Fibroblast of skin of right biceps (primary cell): Measurements from ENCODE around the gene FAM161A.
"Not testable (repeated sequence)": the region's sequence is repeated elsewhere in the genome, so short reads cannot be mapped to it uniquely, and the experiment has no call there.

Source experiments
- DNase-seq: peaks from one replicate; pipeline ENCODE4 v3.0.0-alpha.2; 2013

FAM161A gene

GRCh38 chr2:61853847-61854563 lies at the start of gene FAM161A:
Gene FAM161A, minus strand, starts transcription at chr2:61854060. Its CDS starts 19 bp downstream, at chr2:61854041.
- peak; percentile 86 for DNase-seq

- DNase-seq: no peak
Observed at GRCh38 chr2:61900281-61900680, 46.4 kb upstream of the FAM161A start.

- DNase-seq: no peak
Observed at GRCh38 chr2:61898810-61899209, 45.0 kb upstream of the FAM161A start.

GRCh38 chr2:61888267-61889055 lies 34.6 kb upstream of the FAM161A start, which contains the start of gene CCT4:
Gene CCT4, minus strand, starts transcription at chr2:61888656. Its CDS starts 149 bp downstream, at chr2:61888507.
- DNase-seq: peak; percentile 86

- peak; percentile 50 for DNase-seq
Observed at GRCh38 chr2:61887717-61888266, 33.9 kb upstream of the FAM161A start.

GRCh38 chr2:61885896-61886603 lies 32.2 kb upstream of the FAM161A start:
- no peak for DNase-seq

GRCh38 chr2:61882850-61883249 lies 29.0 kb upstream of the FAM161A start:
- DNase-seq: no peak

GRCh38 chr2:61879351-61879750 lies 25.5 kb upstream of the FAM161A start:
- DNase-seq: not testable (repeated sequence)

GRCh38 chr2:61878761-61879160 lies 24.9 kb upstream of the FAM161A start:
- DNase-seq: no peak

- no peak for DNase-seq
Observed at GRCh38 chr2:61877571-61878245, 23.8 kb upstream of the FAM161A start.

- DNase-seq: no peak
Observed at GRCh38 chr2:61876400-61876799, 22.5 kb upstream of the FAM161A start.

GRCh38 chr2:61866482-61867089 lies 12.7 kb upstream of the FAM161A start:
- DNase-seq: not testable (repeated sequence)

- DNase-seq: no peak
Observed at GRCh38 chr2:61862085-61862484, 8.2 kb upstream of the FAM161A start.

GRCh38 chr2:61857224-61857623 lies 3.4 kb upstream of the FAM161A start:
- DNase-seq: no peak

- DNase-seq: no peak
Observed at GRCh38 chr2:61855318-61855613, 1.4 kb upstream of the FAM161A start.

- DNase-seq: peak; percentile 96
Observed at GRCh38 chr2:61854564-61855317, 881 bp upstream of the FAM161A start.

GRCh38 chr2:61853086-61853846 lies 594 bp downstream of the FAM161A start:
- DNase-seq: no peak

- not testable (repeated sequence) for DNase-seq
Observed at GRCh38 chr2:61851270-61851669, 2.6 kb downstream of the FAM161A start.

GRCh38 chr2:61845320-61845719 lies 8.5 kb downstream of the FAM161A start:
- DNase-seq: no peak

GRCh38 chr2:61841286-61841685 lies 12.6 kb downstream of the FAM161A start:
- no peak for DNase-seq

- DNase-seq: no peak
Observed at GRCh38 chr2:61834893-61835292, 19.0 kb downstream of the FAM161A start.
